H9 (cell line): ENCODE measurements around the gene SKAP1. TPM values are rescaled to one million over a fixed set of nuclear protein-coding genes. Genes with fewer than 3 reads are reported as not detected.

Experiments
- DNase-seq: peaks from one replicate; pipeline ENCODE4 v3.0.0-alpha.2; 2017
- H2AFZ ChIP-seq: one replicate; pipeline ENCODE4 v1.6.1; 2013; ENCODE audit warnings: mild to moderate bottlenecking, low read length, control low read depth, moderate library complexity
- H2AK5ac ChIP-seq: 2 replicates; pipeline ENCODE4 v1.6.1; 2013; ENCODE audit warnings: low read length, control low read depth, mixed read lengths; ENCODE audit not compliant: insufficient read length
- H2BK120ac ChIP-seq: one replicate; pipeline ENCODE4 v1.6.1; 2013; ENCODE audit warnings: low read depth, mild to moderate bottlenecking, low read length, control low read depth, inconsistent platforms; ENCODE audit not compliant: poor library complexity, severe bottlenecking
- H2BK12ac ChIP-seq: 2 replicates; pipeline ENCODE4 v1.6.1; 2013; ENCODE audit warnings: low read length, control low read depth, mixed read lengths, low read depth; ENCODE audit not compliant: insufficient read length
- H2BK15ac ChIP-seq: 2 replicates; pipeline ENCODE4 v1.6.1; 2013; ENCODE audit warnings: low read depth, low read length, control low read depth
- H2BK20ac ChIP-seq: one replicate; pipeline ENCODE4 v1.6.1; 2013; ENCODE audit warnings: low read depth, mild to moderate bottlenecking, low read length, control low read depth, inconsistent platforms; ENCODE audit not compliant: poor library complexity, severe bottlenecking
- H2BK5ac ChIP-seq: 2 replicates; pipeline ENCODE4 v1.6.1; 2013; ENCODE audit warnings: low read length, control low read depth, mixed read lengths; ENCODE audit not compliant: insufficient read length
- H3K14ac ChIP-seq: 2 replicates; pipeline ENCODE4 v1.6.1; 2013; ENCODE audit warnings: low read length, control low read depth; ENCODE audit not compliant: insufficient read depth
- H3K18ac ChIP-seq: 2 replicates; pipeline ENCODE4 v1.6.1; 2013; ENCODE audit warnings: low read depth, mild to moderate bottlenecking, mixed read lengths, low read length, control low read depth; ENCODE audit not compliant: insufficient read length
- H3K23ac ChIP-seq: 2 replicates; pipeline ENCODE4 v1.6.1; 2013; ENCODE audit warnings: low read length, control low read depth, mixed read lengths, low read depth; ENCODE audit not compliant: insufficient read length
- H3K23me2 ChIP-seq: 2 replicates; pipeline ENCODE4 v1.6.1; 2013; ENCODE audit warnings: low read depth, mild to moderate bottlenecking, mixed read lengths, low read length, control low read depth; ENCODE audit not compliant: insufficient read length, poor library complexity, severe bottlenecking
- H3K27ac ChIP-seq: 2 replicates; pipeline ENCODE4 v1.5.1; 2013; ENCODE audit warnings: low read length, control low read depth, mixed read lengths, low read depth; ENCODE audit not compliant: insufficient read length
- H3K27me3 ChIP-seq: 2 replicates; pipeline ENCODE4 v1.6.1; 2013; ENCODE audit warnings: low read length, control low read depth, inconsistent platforms; ENCODE audit not compliant: insufficient read depth
- H3K4ac ChIP-seq: 2 replicates; pipeline ENCODE4 v1.6.1; 2013; ENCODE audit warnings: low read depth, mild to moderate bottlenecking, control low read depth, inconsistent platforms, low read length, moderate library complexity
- H3K4me1 ChIP-seq: 2 replicates; pipeline ENCODE4 v1.6.1; 2013; ENCODE audit warnings: low read length, control low read depth, inconsistent platforms; ENCODE audit not compliant: insufficient read depth
- H3K4me2 ChIP-seq: 2 replicates; pipeline ENCODE4 v1.6.1; 2013; ENCODE audit warnings: low read length, control low read depth, mixed read lengths; ENCODE audit not compliant: insufficient read length, insufficient read depth
- H3K56ac ChIP-seq: 2 replicates; pipeline ENCODE4 v1.6.1; 2013; ENCODE audit warnings: low read depth, mild to moderate bottlenecking, mixed read lengths, low read length, control low read depth; ENCODE audit not compliant: insufficient read length
- H3K79me1 ChIP-seq: 2 replicates; pipeline ENCODE4 v1.6.1; 2013; ENCODE audit warnings: low read depth, mild to moderate bottlenecking, moderate library complexity, low read length, control low read depth, inconsistent platforms; ENCODE audit not compliant: insufficient read depth, poor library complexity, severe bottlenecking
- H3K79me2 ChIP-seq: 2 replicates; pipeline ENCODE4 v1.6.1; 2013; ENCODE audit warnings: low read length, control low read depth, inconsistent platforms; ENCODE audit not compliant: insufficient read depth
- H3K9ac ChIP-seq: 2 replicates; pipeline ENCODE4 v1.6.1; 2013; ENCODE audit warnings: low read length, control low read depth, mixed read lengths; ENCODE audit not compliant: insufficient read length; ENCODE audit errors: extremely low read depth
- H3K9me3 ChIP-seq: one replicate; pipeline ENCODE4 v1.6.1; 2013; ENCODE audit warnings: low read depth, low read length, inconsistent platforms; ENCODE audit not compliant: control insufficient read depth
- H3T11ph ChIP-seq: one replicate; pipeline ENCODE4 v1.6.1; 2013; ENCODE audit warnings: mild to moderate bottlenecking, low read length, control low read depth, inconsistent platforms
- H4K20me1 ChIP-seq: one replicate; pipeline ENCODE4 v1.6.1; 2013; ENCODE audit not compliant: control insufficient read depth, insufficient read length, insufficient read depth
- H4K5ac ChIP-seq: 2 replicates; pipeline ENCODE4 v1.6.1; 2013; ENCODE audit warnings: low read depth, mild to moderate bottlenecking, mixed read lengths, low read length, control low read depth; ENCODE audit not compliant: insufficient read length
- H4K8ac ChIP-seq: replicated peaks from 2 replicates; pipeline ENCODE4 v1.6.1; 2013; ENCODE audit warnings: low read length, control low read depth, mixed read lengths, low read depth; ENCODE audit not compliant: insufficient read length
- H4K91ac ChIP-seq: 2 replicates; pipeline ENCODE4 v1.6.1; 2013; ENCODE audit warnings: low read depth, mild to moderate bottlenecking, moderate library complexity, mixed read lengths, low read length, control low read depth; ENCODE audit not compliant: insufficient read length
- H3K27ac Mint-ChIP-seq, 3 experiments: 2 replicates in 2 of 3; 3 replicates in 1 of 3; pipeline ENCODE4 v1.8.0; 2020 to 2021; ENCODE audit warnings: mixed read lengths in 3 of 3, mild to moderate bottlenecking in 1 of 3, moderate library complexity in 1 of 3
- H3K27me3 Mint-ChIP-seq: 2 replicates; pipeline ENCODE4 v1.8.0; 2021; ENCODE audit warnings: low read depth, mild to moderate bottlenecking, moderate library complexity, mixed read lengths
- H3K36me3 Mint-ChIP-seq, 3 experiments: 2 replicates in 2 of 3; 3 replicates in 1 of 3; pipeline ENCODE4 v1.8.0; 2020 to 2021; ENCODE audit warnings: low read depth in 3 of 3, mixed read lengths in 3 of 3; ENCODE audit not compliant: insufficient read depth in 1 of 3
- H3K4me1 Mint-ChIP-seq, 2 experiments: 2 replicates each; pipeline ENCODE4 v1.8.0; 2020; ENCODE audit warnings: mixed read lengths in 2 of 2
- H3K4me3 Mint-ChIP-seq, 2 experiments: 2 replicates in 1 of 2; 3 replicates in 1 of 2; pipeline ENCODE4 v1.8.0; 2020 to 2021; ENCODE audit warnings: mild to moderate bottlenecking in 2 of 2, mixed read lengths in 2 of 2, moderate library complexity in 1 of 2
- H3K9me3 Mint-ChIP-seq, 2 experiments: 2 replicates in 1 of 2; 3 replicates in 1 of 2; pipeline ENCODE4 v1.8.0; 2020; ENCODE audit warnings: mild to moderate bottlenecking in 2 of 2, mixed read lengths in 2 of 2, moderate library complexity in 1 of 2
- CTCF ChIP-seq: fragments of 200-600 bp; sonication (generic); conservative IDR thresholded peaks from 3 replicates; pipeline ENCODE4 v1.8.0; 2021; ENCODE audit warnings: antibody characterized with exemption, mild to moderate bottlenecking
- WGBS: extraction: QIAGEN DNeasy Blood & Tissue Kit; methylation state at CpG from one replicate; pipeline ENCODE4 v1.1.7; 2013; ENCODE audit warnings: missing lambda C conversion rate, low lambda C conversion rate, mixed read lengths; ENCODE audit not compliant: insufficient read length; ENCODE audit errors: extremely low coverage; 5-methylcytosine and 5-hydroxymethylcytosine counted together
- total RNA-seq: library from RNA; stranded (reverse); gene quantifications from 2 replicates; pipeline ENCODE4 v1.2.1, GENCODE V29; 2021

The SKAP1 gene
- total RNA-seq, 1 experiment from 2014 or later: not detected

GRCh38 chr17:48229936-48230335, 200.1 kb downstream of the SKAP1 start:
- Histone ChIP-seq H3K18ac (no peak overlapping the region), H2AK5ac (no peak overlapping the region), H3K79me1 (no peaks in the 10 kb centered on the region), H3K9ac (no peak overlapping the region), H3K56ac (no peak overlapping the region), H3K14ac (no peak overlapping the region), H4K8ac (no peak overlapping the region), H2BK12ac (no peak overlapping the region), H3K23ac (no peak overlapping the region), H2BK120ac (no peak overlapping the region), H3K27ac (no peak overlapping the region), H3K4me2 (no peak overlapping the region), H2BK15ac (no peak overlapping the region), H4K5ac (no peak overlapping the region), H3K4me1 (peaks cover 5% of the 10 kb centered on the region; the same call in 1 of the 2 replicates), H3K79me2 (no peaks in the 10 kb centered on the region), H3K9me3 (no peaks in the 10 kb centered on the region), H2BK5ac (no peak overlapping the region), H3K27me3 (no peaks in the 10 kb centered on the region), H4K20me1 (no peaks in the 10 kb centered on the region), H3K4ac (no peak overlapping the region), H4K91ac (no peak overlapping the region), H3T11ph (no peak overlapping the region), H2BK20ac (no peak overlapping the region), H2AFZ (no peak overlapping the region), H3K23me2 (no peaks in the 10 kb centered on the region)
- H3K9me3 Mint-ChIP-seq: no peaks in the 10 kb centered on the region
- no peak for DNase-seq
- no peak overlapping the region for H3K4me3 Mint-ChIP-seq
- WGBS: no CpG with 5 or more reads among the region's 1 CpG
- peaks cover 11 to 14% of the 10 kb centered on the region in 2 experiments for H3K4me1 Mint-ChIP-seq
- TF ChIP-seq CTCF: no peak
- H3K36me3 Mint-ChIP-seq: no peaks in the 10 kb centered on the region
- H3K27me3 Mint-ChIP-seq: peaks cover 13% of the 10 kb centered on the region
- no peak overlapping the region for H3K27ac Mint-ChIP-seq
